A673 (cell line): ENCODE measurements around the gene LTBP2.

ENCODE experiments used
- EZH2 ChIP-seq: fragments of 200-600 bp; sonication (generic); IDR thresholded peaks from 2 replicates; pipeline ENCODE4 v1.6.1; 2017; ENCODE audit warnings: borderline replicate concordance, low read depth, mild to moderate bottlenecking, mixed read lengths, antibody characterized with exemption, low read length; ENCODE audit not compliant: poor library complexity, severe bottlenecking
- TF ChIP-seq, protein P1 (sequence below): fragments of 300-800, 200-600 bp; sonication (generic); conservative IDR thresholded peaks from 2 replicates; pipeline ENCODE4 v1.5.1; 2017; ENCODE audit warnings: low read depth, mild to moderate bottlenecking, antibody characterized with exemption, low read length, moderate library complexity, mixed read lengths

GRCh38 chr14:74507085-74507484, 105.0 kb downstream of the LTBP2 start:
- no peak for TF ChIP-seq EZH2
- TF ChIP-seq, protein P1, sequence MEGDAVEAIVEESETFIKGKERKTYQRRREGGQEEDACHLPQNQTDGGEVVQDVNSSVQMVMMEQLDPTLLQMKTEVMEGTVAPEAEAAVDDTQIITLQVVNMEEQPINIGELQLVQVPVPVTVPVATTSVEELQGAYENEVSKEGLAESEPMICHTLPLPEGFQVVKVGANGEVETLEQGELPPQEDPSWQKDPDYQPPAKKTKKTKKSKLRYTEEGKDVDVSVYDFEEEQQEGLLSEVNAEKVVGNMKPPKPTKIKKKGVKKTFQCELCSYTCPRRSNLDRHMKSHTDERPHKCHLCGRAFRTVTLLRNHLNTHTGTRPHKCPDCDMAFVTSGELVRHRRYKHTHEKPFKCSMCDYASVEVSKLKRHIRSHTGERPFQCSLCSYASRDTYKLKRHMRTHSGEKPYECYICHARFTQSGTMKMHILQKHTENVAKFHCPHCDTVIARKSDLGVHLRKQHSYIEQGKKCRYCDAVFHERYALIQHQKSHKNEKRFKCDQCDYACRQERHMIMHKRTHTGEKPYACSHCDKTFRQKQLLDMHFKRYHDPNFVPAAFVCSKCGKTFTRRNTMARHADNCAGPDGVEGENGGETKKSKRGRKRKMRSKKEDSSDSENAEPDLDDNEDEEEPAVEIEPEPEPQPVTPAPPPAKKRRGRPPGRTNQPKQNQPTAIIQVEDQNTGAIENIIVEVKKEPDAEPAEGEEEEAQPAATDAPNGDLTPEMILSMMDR, result no peak
